ENCODE measurements around the gene IL3. TPM values are rescaled to one million over a fixed set of nuclear protein-coding genes. Genes with fewer than 3 reads are reported as not detected.

IL3 gene
- total RNA-seq, 4 donors from 2014 or later, result not detected

DNA sequence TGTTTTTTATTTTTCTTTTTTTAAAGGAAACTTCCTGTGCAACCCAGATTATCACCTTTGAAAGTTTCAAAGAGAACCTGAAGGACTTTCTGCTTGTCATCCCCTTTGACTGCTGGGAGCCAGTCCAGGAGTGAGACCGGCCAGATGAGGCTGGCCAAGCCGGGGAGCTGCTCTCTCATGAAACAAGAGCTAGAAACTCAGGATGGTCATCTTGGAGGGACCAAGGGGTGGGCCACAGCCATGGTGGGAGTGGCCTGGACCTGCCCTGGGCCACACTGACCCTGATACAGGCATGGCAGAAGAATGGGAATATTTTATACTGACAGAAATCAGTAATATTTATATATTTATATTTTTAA lies 15.2 kb downstream of the IL3 start:
- DNase-seq (no peak), ATAC-seq (no peak)
- Histone ChIP-seq H3K9me3 (no peaks in the 10 kb centered on the region), H3K4me1 (no peaks in the 10 kb centered on the region), H3K36me3 (no peaks in the 10 kb centered on the region), H3K4me3 (no peak overlapping the region), H3K27me3 (no peaks in the 10 kb centered on the region), H3K27ac (no peak overlapping the region)
- intact Hi-C loops (cut with DNase I; ENCODE audit: low total_unique reads), result no loop called here
- TF ChIP-seq POLR2A (IDR thresholded peaks at IDR 0.05) (no peak), CTCF (IDR thresholded peaks at IDR 0.05 in 4 of 5, conservative IDR thresholded peaks at IDR 0.05 in 1 of 5) (no peak)
- in situ Hi-C loops (cut with MboI; ENCODE audit: low sequenced_read_pairs in 4 of 4), result no loop called here

DNA sequence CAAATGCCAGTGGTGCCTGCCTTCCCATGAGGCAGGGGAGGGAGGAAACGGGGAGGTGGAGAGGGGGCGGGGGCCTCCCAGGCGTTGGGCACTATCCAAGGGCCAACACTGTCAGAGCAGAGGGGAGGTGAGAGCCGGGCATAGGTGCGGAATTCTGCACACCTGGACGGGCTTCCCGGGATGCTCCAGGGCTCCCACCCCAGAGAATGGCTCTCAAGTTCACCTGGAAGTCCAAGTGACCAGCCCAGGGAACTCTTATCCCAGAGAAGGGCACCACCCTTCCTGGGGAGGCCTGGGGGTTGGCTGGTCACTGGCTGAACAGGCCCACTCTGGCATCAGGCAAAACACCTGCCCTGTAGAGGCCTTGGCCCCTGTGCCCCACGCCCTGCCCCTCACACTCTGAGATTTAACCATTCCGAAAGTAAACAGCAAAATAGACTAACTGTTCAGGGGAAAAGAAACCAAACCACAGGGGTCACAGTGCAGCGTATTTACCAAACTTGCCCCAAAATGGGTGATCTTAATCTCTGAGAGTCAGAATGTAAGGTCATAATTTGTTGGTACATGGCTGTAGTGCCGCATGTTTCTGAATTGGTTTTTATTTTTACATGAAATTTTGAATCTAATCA lies 15.9 kb downstream of the IL3 start:
- no peak overlapping the region for H3K27ac ChIP-seq

DNA sequence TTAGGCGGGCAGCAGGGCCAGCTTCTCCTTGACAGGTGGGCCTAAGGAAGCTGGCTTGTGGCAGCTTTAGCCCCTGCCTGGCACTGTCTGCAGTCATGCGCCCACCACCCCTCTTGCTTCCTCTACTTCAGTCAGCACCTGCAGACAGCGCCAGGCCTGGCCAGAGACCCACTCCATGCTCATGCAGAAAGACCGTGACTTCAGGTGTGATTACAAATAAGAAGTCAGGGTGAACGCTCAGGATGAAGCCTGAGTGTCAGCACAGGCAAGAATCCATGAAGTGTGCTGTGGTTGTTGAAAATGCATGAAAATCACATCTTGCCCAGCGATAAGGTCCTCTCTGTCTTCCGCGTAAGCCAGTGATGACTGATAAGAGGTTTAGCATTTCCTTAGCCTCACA lies 16.5 kb downstream of the IL3 start:
- intact Hi-C loops (cut with DNase I; ENCODE audit: low total_unique reads) (no loop called here), in situ Hi-C loops (cut with MboI; ENCODE audit: low sequenced_read_pairs in 4 of 4) (no loop called here)
- H3K27ac ChIP-seq, result no peak overlapping the region

More for the DNA sequence above, 15.9 kb downstream of the IL3 start:
- Histone ChIP-seq H3K4me3 (no peak overlapping the region), H3K27me3 (no peaks in the 10 kb centered on the region), H3K4me1 (no peaks in the 10 kb centered on the region), H3K9me3 (no peaks in the 10 kb centered on the region), H3K36me3 (no peaks in the 10 kb centered on the region)
- TF ChIP-seq CTCF (IDR thresholded peaks at IDR 0.05 in 4 of 5, conservative IDR thresholded peaks at IDR 0.05 in 1 of 5) (no peak), POLR2A (IDR thresholded peaks at IDR 0.05) (no peak)
- DNase-seq (no peak), ATAC-seq (no peak)
- in situ Hi-C loops (cut with MboI; ENCODE audit: low sequenced_read_pairs in 4 of 4), result no loop called here
- intact Hi-C loops (cut with DNase I; ENCODE audit: low total_unique reads), result no loop called here

GRCh38 chr5:132079081-132079480 lies 18.6 kb downstream of the IL3 start:
- in situ Hi-C loops (cut with MboI; ENCODE audit: low sequenced_read_pairs in 4 of 4) (no loop called here), intact Hi-C loops (cut with DNase I; ENCODE audit: low total_unique reads) (no loop called here)
- H3K4me1 ChIP-seq, result no peaks in the 10 kb centered on the region
- no peak overlapping the region for H3K27ac ChIP-seq
- TF ChIP-seq CTCF (IDR thresholded peaks at IDR 0.05 in 4 of 5, conservative IDR thresholded peaks at IDR 0.05 in 1 of 5), result no peak
- no peak for TF ChIP-seq POLR2A (IDR thresholded peaks at IDR 0.05)
- H3K4me3 ChIP-seq, result no peak overlapping the region
- H3K27me3 ChIP-seq, result no peaks in the 10 kb centered on the region
- no peaks in the 10 kb centered on the region for H3K9me3 ChIP-seq
- no peaks in the 10 kb centered on the region for H3K36me3 ChIP-seq
- no peak for ATAC-seq
- no peak for DNase-seq

More for the DNA sequence above, 16.5 kb downstream of the IL3 start:
- ATAC-seq, result no peak
- no peaks in the 10 kb centered on the region for H3K4me1 ChIP-seq
- TF ChIP-seq POLR2A (IDR thresholded peaks at IDR 0.05) (no peak), CTCF (IDR thresholded peaks at IDR 0.05 in 4 of 5, conservative IDR thresholded peaks at IDR 0.05 in 1 of 5) (no peak)
- no peak for DNase-seq
- H3K9me3 ChIP-seq, result no peaks in the 10 kb centered on the region
- no peaks in the 10 kb centered on the region for H3K27me3 ChIP-seq
- H3K4me3 ChIP-seq, result no peak overlapping the region
- no peaks in the 10 kb centered on the region for H3K36me3 ChIP-seq

DNA sequence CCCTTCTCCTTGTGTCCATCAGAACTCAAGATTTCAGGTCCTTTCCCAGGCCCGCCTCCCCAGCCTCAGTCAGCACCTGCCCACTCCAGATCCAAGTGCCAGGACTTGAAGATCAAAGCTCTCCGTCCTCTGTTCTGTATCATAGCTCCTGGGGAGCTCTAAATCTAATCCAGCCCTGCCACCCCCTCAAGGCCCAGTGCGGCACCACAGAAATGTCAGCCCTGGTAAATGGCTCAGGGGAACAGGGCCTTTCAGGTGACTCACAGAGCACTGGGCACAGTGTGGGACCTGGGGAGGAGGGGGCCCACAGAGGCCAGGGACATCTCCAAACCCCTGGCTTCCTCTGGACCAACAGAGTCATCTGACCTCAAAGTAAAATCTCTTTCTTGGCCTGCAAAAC lies 19.2 kb downstream of the IL3 start:
- Histone ChIP-seq H3K27ac (no peak overlapping the region), H3K4me1 (no peaks in the 10 kb centered on the region), H3K27me3 (no peaks in the 10 kb centered on the region), H3K4me3 (no peak overlapping the region), H3K9me3 (no peaks in the 10 kb centered on the region), H3K36me3 (no peaks in the 10 kb centered on the region)
- no peak for TF ChIP-seq CTCF (IDR thresholded peaks at IDR 0.05 in 4 of 5, conservative IDR thresholded peaks at IDR 0.05 in 1 of 5)
- no peak for TF ChIP-seq POLR2A (IDR thresholded peaks at IDR 0.05)
- in situ Hi-C loops (cut with MboI; ENCODE audit: low sequenced_read_pairs in 4 of 4), result no loop called here
- DNase-seq, result no peak
- no peak for ATAC-seq
- intact Hi-C loops (cut with DNase I; ENCODE audit: low total_unique reads), result no loop called here

Data from gastrocnemius medialis (tissue), 4 donors.